Endothelial cell of umbilical vein (primary cell): ENCODE data around the gene PAK5. TPM values are rescaled to one million over a fixed set of nuclear protein-coding genes. Genes with fewer than 3 reads are reported as not detected.

Experiments used
- BruUV-seq: library from RNA; stranded (reverse); fragments of 400-500 nt; replicated peaks from 2 replicates; lab custom pipeline; 2021; lab: Mats Ljungman, UMichigan
- CTCF ChIA-PET: fragments of 300-600, 350-600 bp; sonication (Branson Sonifier 250); formaldehyde crosslinking; loops from one replicate; lab custom pipeline; 2021; ENCODE audit warnings: antibody characterized with exemption, inconsistent platforms; lab: Charles Lee
- POLR2A ChIA-PET: fragments of 300-600, 350-600 bp; sonication (Branson Sonifier 250); formaldehyde crosslinking; loops from one replicate; lab custom pipeline; 2021; ENCODE audit warnings: antibody characterized with exemption, inconsistent platforms; lab: Charles Lee
- DNase-seq: peaks from one replicate; pipeline ENCODE4 v3.0.0-alpha.2; 2011; ENCODE audit warnings: low read depth, low spot score
- FAIRE-seq: peaks from 2 replicates; lab custom pipeline; 2011; peaks lifted over from hg19 to GRCh38; lab: Jason Lieb, UNC
- H2AFZ ChIP-seq: 2 replicates; pipeline ENCODE4 v1.6.0; 2012; ENCODE audit warnings: low read depth, low read length, control low read depth, inconsistent platforms
- H3K27ac ChIP-seq: 2 replicates; pipeline ENCODE4 v1.5.1; 2011; ENCODE audit warnings: low read depth, mild to moderate bottlenecking, control low read depth, low read length, moderate library complexity; ENCODE audit not compliant: insufficient read depth
- H3K27me3 ChIP-seq, 2 experiments: 2 replicates each; pipeline versions ENCODE4 v1.6.0 to v1.6.1; 2011; ENCODE audit warnings: low read length in 2 of 2, mixed read lengths in 1 of 2; ENCODE audit not compliant: control insufficient read depth in 2 of 2, insufficient read depth in 2 of 2
- H3K36me3 ChIP-seq, 2 experiments: 2 replicates in 1 of 2; 3 replicates in 1 of 2; pipeline ENCODE4 v1.5.1; 2011; ENCODE audit warnings: low read length in 2 of 2, mild to moderate bottlenecking in 1 of 2, moderate library complexity in 1 of 2; ENCODE audit not compliant: control insufficient read depth in 2 of 2, insufficient read depth in 2 of 2; ENCODE audit errors: extremely low read depth in 1 of 2
- H3K4me1 ChIP-seq: 3 replicates; pipeline ENCODE4 v1.5.1; 2011; ENCODE audit warnings: mild to moderate bottlenecking, low read length; ENCODE audit not compliant: control insufficient read depth, insufficient read depth; ENCODE audit errors: extremely low read depth
- H3K4me2 ChIP-seq: 2 replicates; pipeline ENCODE4 v1.6.1; 2011; ENCODE audit warnings: low read length, control low read depth, mixed read lengths; ENCODE audit not compliant: insufficient read depth
- H3K4me3 ChIP-seq, 3 experiments: fragments of 200-600 bp in 1 of 3; sonication (generic), shearing (Covaris generic) in 1 of 3; replicated peaks in 1 of 3; 2 replicates each; pipeline ENCODE4 v1.5.1; 2011 to 2016; ENCODE audit warnings: control low read depth in 3 of 3, low read length in 3 of 3, mild to moderate bottlenecking in 2 of 3, inconsistent platforms in 1 of 3, low read depth in 1 of 3, moderate library complexity in 1 of 3; ENCODE audit not compliant: insufficient read depth in 1 of 3
- H3K79me2 ChIP-seq: 2 replicates; pipeline ENCODE4 v1.6.0; 2012; ENCODE audit warnings: low read length, inconsistent platforms; ENCODE audit not compliant: control insufficient read depth, insufficient read depth
- H3K9ac ChIP-seq: replicated peaks from 2 replicates; pipeline ENCODE3; 2011; ENCODE audit warnings: low read length, control low read depth; ENCODE audit not compliant: insufficient read depth; ENCODE audit errors: extremely low read depth
- H3K9me1 ChIP-seq: replicated peaks from 3 replicates; pipeline ENCODE4 v1.6.0; 2011; ENCODE audit warnings: mild to moderate bottlenecking, low read length; ENCODE audit not compliant: control insufficient read depth, insufficient read depth; ENCODE audit errors: extremely low read depth
- H3K9me3 ChIP-seq: replicated peaks from 2 replicates; pipeline ENCODE4 v1.5.1; 2012; ENCODE audit warnings: low read length, inconsistent platforms; ENCODE audit not compliant: control insufficient read depth, insufficient read depth
- H4K20me1 ChIP-seq: replicated peaks from 2 replicates; pipeline ENCODE3; 2011; ENCODE audit warnings: mild to moderate bottlenecking, low read length; ENCODE audit not compliant: control insufficient read depth, insufficient read depth; ENCODE audit errors: extremely low read depth
- EZH2 ChIP-seq: IDR thresholded peaks from 2 replicates; pipeline ENCODE4 v1.6.1; 2012; ENCODE audit warnings: borderline replicate concordance, low read depth, mild to moderate bottlenecking, moderate library complexity, low read length, inconsistent platforms; ENCODE audit not compliant: severe bottlenecking
- FOS ChIP-seq: IDR thresholded peaks from 2 replicates; pipeline ENCODE4 v1.6.1; 2011; ENCODE audit warnings: mild to moderate bottlenecking, low read length, moderate library complexity, borderline replicate concordance; ENCODE audit not compliant: insufficient read depth
- GATA2 ChIP-seq: IDR thresholded peaks from 2 replicates; pipeline ENCODE4 v1.7.0; 2011; ENCODE audit warnings: low read depth, mild to moderate bottlenecking, moderate library complexity, mixed read lengths, low read length; ENCODE audit not compliant: insufficient read length, insufficient read depth
- JUN ChIP-seq: IDR thresholded peaks from 2 replicates; pipeline ENCODE4 v1.6.1; 2011; ENCODE audit warnings: borderline replicate concordance, low read depth; ENCODE audit not compliant: insufficient read length, insufficient read depth
- MYC ChIP-seq: IDR thresholded peaks from one replicate; pipeline ENCODE4 v1.6.1; 2011; ENCODE audit warnings: mild to moderate bottlenecking, low read depth, low read length
- POLR2A ChIP-seq: IDR thresholded peaks from 2 replicates; pipeline ENCODE4 v1.6.1; 2012; ENCODE audit warnings: low read depth, mild to moderate bottlenecking, control low read depth, low read length
- POLR2AphosphoS5 ChIP-seq: IDR thresholded peaks from 2 replicates; pipeline ENCODE4 v1.6.1; 2012; ENCODE audit warnings: low read depth, mild to moderate bottlenecking, control low read depth, low read length, moderate library complexity; ENCODE audit not compliant: insufficient read depth
- dilution Hi-C: fragments of 300-500 bp; cut with MboI; formaldehyde crosslinking; loops from one replicate; pipeline ENCODE4 v1.15.0; 2019; ENCODE audit warnings: low sequenced_read_pairs; ENCODE audit not compliant: extremely low pct_ligation_motif_present
- intact Hi-C: fragments of 100-400 bp; cut with micrococcal nuclease; formaldehyde crosslinking; loops from one replicate; pipeline ENCODE4 v1.10.0; 2022
- polyA plus RNA-seq, 4 experiments: library from polyadenylated mRNA; depleted of rRNA in 3 of 4; stranded (reverse) in 3 of 4; unstranded in 1 of 4; fragments of >200 nt; gene quantifications; 2 replicates each; pipeline versions ENCODE4 v1.2.1 to v1.2.3, GENCODE V29; 2011 to 2012; ENCODE audit warnings: missing spikeins in 1 of 4
- total RNA-seq: library from RNA; stranded (reverse); gene quantifications from 2 replicates; pipeline ENCODE4 v1.2.3, GENCODE V29; 2021
- TF ChIP-seq, protein P1 (sequence below): IDR thresholded peaks from 2 replicates; pipeline ENCODE4 v1.6.1; 2011; ENCODE audit not compliant: insufficient read depth, insufficient read length
- TF ChIP-seq, protein P2 (sequence below), 2 donors: IDR thresholded peaks; 1 replicate in 1 of 2; 2 replicates in 1 of 2; pipeline ENCODE4 v1.5.1; 2011; ENCODE audit warnings: low read length in 2 of 2, mild to moderate bottlenecking in 2 of 2, moderate library complexity in 2 of 2, control low read depth in 1 of 2, inconsistent platforms in 1 of 2, low read depth in 1 of 2; ENCODE audit not compliant: insufficient read depth in 1 of 2; ENCODE audit errors: extremely low read depth in 1 of 2

Gene PAK5
- total and polyA plus RNA-seq, 2 donors (not counting 3 experiments of a cell fraction or from before 2014, with no cell fraction given): not detected

DNA sequence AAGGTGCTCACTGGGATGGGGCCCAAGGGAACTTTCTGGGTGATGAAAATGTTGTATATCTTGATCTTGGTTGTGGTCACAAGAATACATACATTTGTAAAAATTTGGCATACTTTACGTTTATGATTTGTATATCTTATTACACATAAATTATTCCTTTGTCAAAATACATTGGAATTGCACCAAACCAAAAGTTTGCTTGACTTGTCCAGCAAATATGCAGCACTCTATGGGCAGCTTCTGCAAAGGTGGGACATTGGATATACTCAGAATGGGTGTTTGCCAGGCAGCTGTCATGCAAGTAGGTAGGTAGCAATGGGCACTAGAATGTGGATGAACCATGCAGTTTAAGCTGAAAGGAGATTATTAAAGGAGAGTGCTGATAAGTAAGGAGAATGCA is 246.5 kb downstream of the PAK5 start:
- intact Hi-C loops: no loop called here
- Histone ChIP-seq H3K36me3 (no peaks in the 10 kb centered on the region), H3K9me1 (no peaks in the 10 kb centered on the region), H3K79me2 (no peaks in the 10 kb centered on the region), H3K27ac (no peak overlapping the region), H3K4me2 (no peak overlapping the region), H3K9ac (no peak overlapping the region), H4K20me1 (no peaks in the 10 kb centered on the region), H3K27me3 (no peaks in the 10 kb centered on the region), H3K9me3 (no peaks in the 10 kb centered on the region), H3K4me3 (no peak overlapping the region), H3K4me1 (peaks cover 22% of the 10 kb centered on the region), H2AFZ (no peak overlapping the region)
- TF ChIP-seq EZH2: no peak
- TF ChIP-seq GATA2: no peak
- no peak for TF ChIP-seq POLR2AphosphoS5
- TF ChIP-seq POLR2A: no peak
- TF ChIP-seq FOS: no peak
- no peak for TF ChIP-seq MYC
- TF ChIP-seq, protein P1, sequence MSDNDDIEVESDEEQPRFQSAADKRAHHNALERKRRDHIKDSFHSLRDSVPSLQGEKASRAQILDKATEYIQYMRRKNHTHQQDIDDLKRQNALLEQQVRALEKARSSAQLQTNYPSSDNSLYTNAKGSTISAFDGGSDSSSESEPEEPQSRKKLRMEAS: no peak
- TF ChIP-seq, protein P2, sequence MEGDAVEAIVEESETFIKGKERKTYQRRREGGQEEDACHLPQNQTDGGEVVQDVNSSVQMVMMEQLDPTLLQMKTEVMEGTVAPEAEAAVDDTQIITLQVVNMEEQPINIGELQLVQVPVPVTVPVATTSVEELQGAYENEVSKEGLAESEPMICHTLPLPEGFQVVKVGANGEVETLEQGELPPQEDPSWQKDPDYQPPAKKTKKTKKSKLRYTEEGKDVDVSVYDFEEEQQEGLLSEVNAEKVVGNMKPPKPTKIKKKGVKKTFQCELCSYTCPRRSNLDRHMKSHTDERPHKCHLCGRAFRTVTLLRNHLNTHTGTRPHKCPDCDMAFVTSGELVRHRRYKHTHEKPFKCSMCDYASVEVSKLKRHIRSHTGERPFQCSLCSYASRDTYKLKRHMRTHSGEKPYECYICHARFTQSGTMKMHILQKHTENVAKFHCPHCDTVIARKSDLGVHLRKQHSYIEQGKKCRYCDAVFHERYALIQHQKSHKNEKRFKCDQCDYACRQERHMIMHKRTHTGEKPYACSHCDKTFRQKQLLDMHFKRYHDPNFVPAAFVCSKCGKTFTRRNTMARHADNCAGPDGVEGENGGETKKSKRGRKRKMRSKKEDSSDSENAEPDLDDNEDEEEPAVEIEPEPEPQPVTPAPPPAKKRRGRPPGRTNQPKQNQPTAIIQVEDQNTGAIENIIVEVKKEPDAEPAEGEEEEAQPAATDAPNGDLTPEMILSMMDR (IDR thresholded peaks at IDR 0.05; ENCODE audit: extremely low read depth in 1 of 2, insufficient read depth in 1 of 2, low read depth in 1 of 2, low read length in 2 of 2): no peak
- no peak for TF ChIP-seq JUN
- BruUV-seq: no TSS peak
- no peak for DNase-seq
- ChIA-PET POLR2A (no interaction called here), CTCF (interaction anchor here (0.9 to 6.7 kb wide), 3 partner anchors 18 to 183 kb away, joined by 4 to 34 read pairs (median 21); no protein-coding TSS in a partner anchor)
- dilution Hi-C loops: no loop called here
- FAIRE-seq: no peak
